Glomerular endothelial cell (primary cell): ENCODE measurements around the gene KCNQ4. TPM values are rescaled to one million over a fixed set of nuclear protein-coding genes. Genes with fewer than 3 reads are reported as not detected.

Experiments
- DNase-seq: peaks from one replicate; pipeline ENCODE4 v3.0.0-alpha.2; 2011; ENCODE audit warnings: low read depth, low spot score; ENCODE audit errors: extremely low read depth
- total RNA-seq: library from RNA; depleted of rRNA; stranded (reverse); fragments of >200 nt; gene quantifications from 2 replicates; pipeline ENCODE4 v1.2.3, GENCODE V29; 2015

Gene KCNQ4
- total RNA-seq, 1 donor from 2014 or later = 0.12 TPM

GRCh38 chr1:40794974-40795715 is 11.6 kb downstream of the KCNQ4 start:
- no peak for DNase-seq

- DNase-seq = no peak
These were observed 12.4 kb downstream of the KCNQ4 start for GRCh38 chr1:40795811-40796586.

- DNase-seq = no peak
These were observed 13.5 kb downstream of the KCNQ4 start for GRCh38 chr1:40796939-40797667.

GRCh38 chr1:40797668-40798010 is 14.1 kb downstream of the KCNQ4 start:
- DNase-seq = no peak

- DNase-seq = no peak
These were observed 15.0 kb downstream of the KCNQ4 start for GRCh38 chr1:40798366-40799281.

- no peak for DNase-seq
These were observed 15.8 kb downstream of the KCNQ4 start for GRCh38 chr1:40799351-40799867.

GRCh38 chr1:40801742-40802077 is 18.1 kb downstream of the KCNQ4 start:
- no peak for DNase-seq

- no peak for DNase-seq
These were observed 18.6 kb downstream of the KCNQ4 start for GRCh38 chr1:40802078-40802741.

GRCh38 chr1:40802742-40803113 is 19.1 kb downstream of the KCNQ4 start:
- DNase-seq = no peak

GRCh38 chr1:40803447-40803846 is 19.9 kb downstream of the KCNQ4 start:
- DNase-seq = no peak

GRCh38 chr1:40803902-40804301 is 20.3 kb downstream of the KCNQ4 start:
- no peak for DNase-seq

- no peak for DNase-seq
These were observed 22.7 kb downstream of the KCNQ4 start for GRCh38 chr1:40806240-40806639.

- no peak for DNase-seq
These were observed 23.4 kb downstream of the KCNQ4 start for GRCh38 chr1:40806731-40807695.

GRCh38 chr1:40808002-40808401 is 24.4 kb downstream of the KCNQ4 start:
- DNase-seq = no peak

- no peak for DNase-seq
These were observed 24.9 kb downstream of the KCNQ4 start for GRCh38 chr1:40808444-40808843.

- no peak for DNase-seq
These were observed 25.3 kb downstream of the KCNQ4 start for GRCh38 chr1:40808909-40809308.

- no peak for DNase-seq
These were observed 27.3 kb downstream of the KCNQ4 start for GRCh38 chr1:40810927-40811326.

GRCh38 chr1:40815420-40815819 is 31.8 kb downstream of the KCNQ4 start:
- DNase-seq = no peak

GRCh38 chr1:40817791-40818263 is 34.2 kb downstream of the KCNQ4 start:
- no peak for DNase-seq
